T-helper 17 cell (primary cell): ENCODE measurements around the gene PMPCA. TPM values are rescaled to one million over a fixed set of nuclear protein-coding genes. Genes with fewer than 3 reads are reported as not detected.

ENCODE experiments used
- total RNA-seq, 4 donors: library from RNA in 2 of 4; stranded (reverse) in 2 of 4; gene quantifications; one replicate each; pipeline ENCODE4 v1.2.3 and lab custom pipeline; 2022 to 2026

PMPCA gene
- total RNA-seq, 2 donors from 2014 or later, result 62.2 to 80.3 TPM

Other genes starting within 250 kb of the PMPCA start
- gene LHX3, start 205.5 kb upstream of the PMPCA start, total RNA-seq, result under 1 TPM; 0.10 to 0.18 TPM
- gene QSOX2, start 164.8 kb upstream of the PMPCA start, total RNA-seq, result 10 to 100 TPM; 12.6 to 15.5 TPM
- gene CCDC187, start 106.6 kb upstream of the PMPCA start, total RNA-seq, result under 1 TPM in 1 of 2 donors, not detected in 1; 0.12 TPM
- gene GPSM1, start 83.1 kb upstream of the PMPCA start, total RNA-seq, result 10 to 100 TPM in 1 of 2 donors, 1 to 10 TPM in 1; 7.4 to 10.8 TPM
- 10 to 100 TPM; 19.3 to 28.6 TPM for gene DNLZ, start 46.9 kb upstream of the PMPCA start, total RNA-seq
- 1 to 10 TPM in 1 of 2 donors, under 1 TPM in 1; 0.86 to 1.9 TPM for gene CARD9, start 37.0 kb upstream of the PMPCA start, total RNA-seq
- 10 to 100 TPM; 10.6 to 11.0 TPM for gene SNAPC4, start 10.5 kb upstream of the PMPCA start, total RNA-seq
- 10 to 100 TPM; 46.5 to 51.8 TPM for gene ENTR1, start within 50 bp of the PMPCA start, total RNA-seq
- gene INPP5E, start 29.2 kb downstream of the PMPCA start, total RNA-seq, result 10 to 100 TPM; 26.0 to 32.7 TPM
- 10 to 100 TPM; 71.7 to 74.7 TPM for gene SEC16A, start 72.4 kb downstream of the PMPCA start, total RNA-seq
- 10 to 100 TPM; 31.7 to 37.5 TPM for gene NOTCH1, start 135.4 kb downstream of the PMPCA start, total RNA-seq